HepG2 (cell line): ENCODE measurements around the gene SCAND1. TPM values are rescaled to one million over a fixed set of nuclear protein-coding genes. Genes with fewer than 3 reads are reported as not detected.

ENCODE experiments used
- ATAC-seq: fragments of 200-7000 bp; cut with Tn5 transposase; 3 replicates; pipeline ENCODE4 v1.9.1; 2020; ENCODE audit warnings: mild to moderate bottlenecking, moderate library complexity
- BruUV-seq: library from RNA; stranded (reverse); fragments of 400-500 nt; replicated peaks from 2 replicates; lab custom pipeline; 2021; lab: Mats Ljungman, UMichigan
- CTCF ChIA-PET: fragments of 300-600 bp; formaldehyde crosslinking; extraction: SDS; loops from one replicate; lab custom pipeline; 2021; ENCODE audit warnings: low total read pairs, inconsistent platforms, low intra/inter-chr PET ratio; lab: Yijun Ruan, JAX
- POLR2A ChIA-PET: fragments of 350-600 bp; sonication (Branson Sonifier 250); formaldehyde crosslinking; loops from one replicate; lab custom pipeline; 2020; ENCODE audit warnings: antibody characterized with exemption, inconsistent platforms; lab: Yijun Ruan, JAX
- DNase-seq: peaks from one replicate; pipeline ENCODE4 v3.0.0-alpha.2; 2015; ENCODE audit warnings: low spot score
- FAIRE-seq: peaks from 3 replicates; lab custom pipeline; 2011; peaks lifted over from hg19 to GRCh38; lab: Jason Lieb, UNC
- H2AFZ ChIP-seq: one replicate; pipeline ENCODE4 v1.6.1; 2011; ENCODE audit warnings: low read length, inconsistent platforms
- H3K27ac ChIP-seq: fragments of 300-600 bp; 3 replicates; pipeline ENCODE4 v1.8.0; 2011; ENCODE audit warnings: mixed run types, mild to moderate bottlenecking, mixed read lengths, low read length, inconsistent platforms; ENCODE audit not compliant: insufficient read depth; ENCODE audit errors: extremely low read length
- H3K27me3 ChIP-seq, 2 experiments: fragments of 200-600 bp in 1 of 2; 2 replicates in 1 of 2; 3 replicates in 1 of 2; pipeline versions ENCODE4 v1.6.0 to v1.8.0; 2011; ENCODE audit warnings: low read length in 2 of 2, mild to moderate bottlenecking in 2 of 2, moderate library complexity in 2 of 2, inconsistent platforms in 1 of 2; ENCODE audit not compliant: insufficient read depth in 2 of 2, control insufficient read depth in 1 of 2
- H3K36me3 ChIP-seq, 2 experiments: fragments of 200-600 bp in 1 of 2; replicated peaks in 1 of 2; 2 replicates in 1 of 2; 3 replicates in 1 of 2; pipeline versions ENCODE4 v1.5.1 to v1.8.0; 2011; ENCODE audit warnings: low read length in 2 of 2, inconsistent platforms in 1 of 2; ENCODE audit not compliant: insufficient read depth in 2 of 2, control insufficient read depth in 1 of 2
- H3K4me1 ChIP-seq: 2 replicates; pipeline ENCODE4 v1.5.1; 2012; ENCODE audit warnings: low read length, inconsistent platforms; ENCODE audit not compliant: insufficient read depth
- H3K4me2 ChIP-seq: 2 replicates; pipeline ENCODE4 v1.6.0; 2011; ENCODE audit warnings: low read depth, low read length, inconsistent platforms
- H3K4me3 ChIP-seq, 3 experiments: fragments of 200-600 bp in 1 of 3; sonication (generic), shearing (Covaris generic) in 1 of 3; replicated peaks in 1 of 3; 2 replicates each; pipeline ENCODE4 v1.5.1; 2011 to 2016; ENCODE audit warnings: low read length in 3 of 3, inconsistent platforms in 2 of 3, low read depth in 2 of 3, mild to moderate bottlenecking in 2 of 3, control low read depth in 1 of 3, mixed read lengths in 1 of 3; ENCODE audit not compliant: insufficient read depth in 1 of 3
- H3K79me2 ChIP-seq: one replicate; pipeline ENCODE4 v1.6.1; 2011; ENCODE audit warnings: low read length, inconsistent platforms; ENCODE audit not compliant: insufficient read depth
- H3K9ac ChIP-seq: 2 replicates; pipeline ENCODE4 v1.6.0; 2011; ENCODE audit warnings: mild to moderate bottlenecking, low read depth, low read length, inconsistent platforms; ENCODE audit not compliant: insufficient read depth
- H3K9me3 ChIP-seq: 2 replicates; pipeline ENCODE4 v1.5.1; 2012; ENCODE audit warnings: mild to moderate bottlenecking, low read length
- H4K20me1 ChIP-seq: 2 replicates; pipeline ENCODE4 v1.6.0; 2011; ENCODE audit warnings: inconsistent platforms, mild to moderate bottlenecking, low read length, moderate library complexity; ENCODE audit not compliant: insufficient read depth
- ARID3A ChIP-seq: IDR thresholded peaks from 2 replicates; pipeline ENCODE4 v1.6.1; 2012; ENCODE audit warnings: low read depth, low read length, improper control_type of control experiment
- CEBPG ChIP-seq: IDR thresholded peaks from 2 replicates; pipeline ENCODE4 v1.6.1; 2016
- CTCF ChIP-seq: sonication (generic); formaldehyde crosslinking; IDR thresholded peaks from 2 replicates; pipeline ENCODE4 v1.5.0; 2020; ENCODE audit warnings: mild to moderate bottlenecking, missing genetic modification reagents, moderate library complexity
- ERF ChIP-seq: IDR thresholded peaks from 2 replicates; pipeline ENCODE4 v1.6.1; 2018; ENCODE audit warnings: missing biosample characterization, missing genetic modification reagents
- FOSL2 ChIP-seq: sonication (generic); formaldehyde crosslinking; IDR thresholded peaks from 2 replicates; pipeline ENCODE4 v1.4.0; 2020; ENCODE audit warnings: missing genetic modification reagents
- NFKBIZ ChIP-seq: IDR thresholded peaks from 2 replicates; pipeline ENCODE4 v1.6.1; 2018; ENCODE audit warnings: missing genetic modification reagents, missing compliant biosample characterization
- NR2C2 ChIP-seq: sonication (generic); formaldehyde crosslinking; IDR thresholded peaks from 2 replicates; pipeline ENCODE4 v1.4.0; 2020; ENCODE audit warnings: missing genetic modification reagents, mild to moderate bottlenecking, moderate library complexity, borderline replicate concordance
- PATZ1 ChIP-seq: sonication (generic); formaldehyde crosslinking; IDR thresholded peaks from 2 replicates; pipeline ENCODE4 v1.4.0; 2020; ENCODE audit warnings: missing genetic modification reagents
- RAD21 ChIP-seq: fragments of 450-650 bp; formaldehyde crosslinking; IDR thresholded peaks from 2 replicates; pipeline ENCODE4 v1.5.0; 2020; ENCODE audit warnings: mild to moderate bottlenecking
- SMC3 ChIP-seq: IDR thresholded peaks from 2 replicates; pipeline ENCODE4 v1.6.1; 2011; ENCODE audit warnings: low read length, improper control_type of control experiment
- THAP11 ChIP-seq: IDR thresholded peaks from 2 replicates; pipeline ENCODE4 v1.6.1; 2016; ENCODE audit warnings: missing biosample characterization, missing genetic modification reagents
- XRCC5 ChIP-seq: fragments of 200-400 bp; formaldehyde crosslinking; optimal IDR thresholded peaks from 2 replicates; pipeline ENCODE3; 2017; ENCODE audit warnings: mild to moderate bottlenecking, low read length
- ZNF207 ChIP-seq: fragments of 450-650 bp; IDR thresholded peaks from 2 replicates; pipeline ENCODE4 v1.6.1; 2016; ENCODE audit warnings: antibody characterized with exemption, borderline replicate concordance
- ZNF556 ChIP-seq: sonication (generic); formaldehyde crosslinking; IDR thresholded peaks from 2 replicates; pipeline ENCODE4 v1.4.0; 2020; ENCODE audit warnings: mild to moderate bottlenecking, missing genetic modification reagents, borderline replicate concordance
- WGBS: methylation state at CpG from one replicate; pipeline ENCODE4 v1.1.6; 2017; ENCODE audit warnings: low lambda C conversion rate; 5-methylcytosine and 5-hydroxymethylcytosine counted together
- in situ Hi-C: cut with HindIII; loops from 2 replicates; pipeline ENCODE4 v1.10.0; 2017; ENCODE audit warnings: low pct_unique_long_range_greater_than_20kb; ENCODE audit not compliant: extremely low pct_ligation_motif_present
- intact Hi-C: fragments of 100-400 bp; cut with micrococcal nuclease; formaldehyde crosslinking; loops from one replicate; pipeline ENCODE4 v1.10.0; 2022; ENCODE audit not compliant: unreplicated experiment
- polyA plus RNA-seq, 8 experiments: library from polyadenylated mRNA; depleted of rRNA in 3 of 8; stranded (reverse) in 7 of 8; unstranded in 1 of 8; fragments of >200 nt; fragmentation: Illumina TruSeq in 4 of 8; extraction: Trizol in 4 of 8; gene quantifications; 2 replicates each; pipeline versions ENCODE4 v1.2.1 to v1.2.3, GENCODE V29; 2011 to 2016; ENCODE audit warnings: low read depth in 4 of 8, missing spikeins in 1 of 8, mixed read lengths in 1 of 8; ENCODE audit not compliant: insufficient read depth in 1 of 8
- total RNA-seq, 5 experiments: library from RNA; depleted of rRNA; stranded (reverse); fragments of >200 nt; fragmentation: Illumina TruSeq; extraction: Trizol; gene quantifications; 2 replicates each; pipeline ENCODE4 v1.2.3, GENCODE V29; 2016; ENCODE audit warnings: low read depth in 1 of 5
- TF ChIP-seq, protein P1 (sequence below): sonication (generic); formaldehyde crosslinking; IDR thresholded peaks from 2 replicates; pipeline ENCODE4 v1.4.0; 2020; ENCODE audit warnings: missing genetic modification reagents
- TF ChIP-seq, protein P2 (sequence below): sonication (generic); formaldehyde crosslinking; IDR thresholded peaks from 2 replicates; pipeline ENCODE4 v1.4.0; 2020; ENCODE audit warnings: mild to moderate bottlenecking, missing genetic modification reagents

Gene SCAND1
- total and polyA plus RNA-seq, 2 of the 13 experiments (the other 11 are each of a cell fraction or from before 2014, with no cell fraction given), result 19.3 to 109 TPM

- FAIRE-seq (peak; percentile 74), ATAC-seq (peak; percentile 82)
- in situ Hi-C loops, result loop anchor here (5.0 kb wide), 1 partner anchor 204 kb away; no protein-coding TSS in a partner anchor
- peak; percentile 85 for TF ChIP-seq XRCC5
- TF ChIP-seq SMC3, result peak; percentile 96
- TF ChIP-seq, protein P1, sequence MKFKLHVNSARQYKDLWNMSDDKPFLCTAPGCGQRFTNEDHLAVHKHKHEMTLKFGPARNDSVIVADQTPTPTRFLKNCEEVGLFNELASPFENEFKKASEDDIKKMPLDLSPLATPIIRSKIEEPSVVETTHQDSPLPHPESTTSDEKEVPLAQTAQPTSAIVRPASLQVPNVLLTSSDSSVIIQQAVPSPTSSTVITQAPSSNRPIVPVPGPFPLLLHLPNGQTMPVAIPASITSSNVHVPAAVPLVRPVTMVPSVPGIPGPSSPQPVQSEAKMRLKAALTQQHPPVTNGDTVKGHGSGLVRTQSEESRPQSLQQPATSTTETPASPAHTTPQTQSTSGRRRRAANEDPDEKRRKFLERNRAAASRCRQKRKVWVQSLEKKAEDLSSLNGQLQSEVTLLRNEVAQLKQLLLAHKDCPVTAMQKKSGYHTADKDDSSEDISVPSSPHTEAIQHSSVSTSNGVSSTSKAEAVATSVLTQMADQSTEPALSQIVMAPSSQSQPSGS (CRISPR knock-in tag), result 0 out of 2 replicates have a peak, but pooled peaks have one; percentile 20
- no peak for TF ChIP-seq NR2C2
- peak; percentile 63 for TF ChIP-seq RAD21
- 0 out of 2 replicates have a peak, but pooled peaks have one; percentile 30 for TF ChIP-seq ERF
- peak; percentile 84 for TF ChIP-seq CTCF (CRISPR knock-in tag)
- TF ChIP-seq FOSL2 (CRISPR knock-in tag), result 0 out of 2 replicates have a peak, but pooled peaks have one; percentile 17
- no peak for TF ChIP-seq ZNF556
- TF ChIP-seq NFKBIZ, result no peak
- TF ChIP-seq ZNF207, result no peak
- TF ChIP-seq PATZ1, result 0 out of 2 replicates have a peak, but pooled peaks have one; percentile 30
- TF ChIP-seq ARID3A, result peak; percentile 57; the same call in 1 of the 2 replicates
- 0 out of 2 replicates have a peak, but pooled peaks have one; percentile 9 for TF ChIP-seq THAP11 (CRISPR knock-in tag)
- no peak for TF ChIP-seq CEBPG
- TF ChIP-seq, protein P2, sequence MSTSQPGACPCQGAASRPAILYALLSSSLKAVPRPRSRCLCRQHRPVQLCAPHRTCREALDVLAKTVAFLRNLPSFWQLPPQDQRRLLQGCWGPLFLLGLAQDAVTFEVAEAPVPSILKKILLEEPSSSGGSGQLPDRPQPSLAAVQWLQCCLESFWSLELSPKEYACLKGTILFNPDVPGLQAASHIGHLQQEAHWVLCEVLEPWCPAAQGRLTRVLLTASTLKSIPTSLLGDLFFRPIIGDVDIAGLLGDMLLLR, result no peak
Measured at GRCh38 chr20:35992713-35993335, 38.5 kb upstream of the SCAND1 start.

More at GRCh38 chr20:35992713-35993335, 38.5 kb upstream of the SCAND1 start:
- ChIA-PET CTCF (interaction anchor here (1.4 to 7.4 kb wide), 3 partner anchors 38 to 206 kb away, joined by 7 to 259 read pairs (median 34); partner anchors contain the start of gene SCAND1), POLR2A (interaction anchor here (0.6 to 4.5 kb wide), 4 partner anchors 11 to 146 kb away, joined by 3 to 32 read pairs (median 10); partner anchors contain the start of gene SCAND1)
- Histone ChIP-seq H3K79me2 (no peaks in the 10 kb centered on the region), H3K4me3 (no peak overlapping the region), H3K9ac (no peak overlapping the region), H3K4me2 (no peak overlapping the region), H2AFZ (no peak overlapping the region), H3K27me3 (no peaks in the 10 kb centered on the region), H3K36me3 (no peaks in the 10 kb centered on the region), H3K9me3 (no peaks in the 10 kb centered on the region), H4K20me1 (no peaks in the 10 kb centered on the region), H3K27ac (no peak overlapping the region), H3K4me1 (no peaks in the 10 kb centered on the region)
- no TSS peak for BruUV-seq
- WGBS, result 5% methylated on average over 6 of the region's 6 CpGs
- intact Hi-C loops, result loop anchor here (1.0 to 10.0 kb wide), 2 partner anchors 206 to 442 kb away; no protein-coding TSS in a partner anchor
- DNase-seq, result peak; percentile 81
